TTC549 (cell line): ENCODE results near the gene DYSF.

Experiments used
- FAIRE-seq: peaks from 2 replicates; lab custom pipeline; 2012; peaks lifted over from hg19 to GRCh38; lab: Jason Lieb, UNC

Gene DYSF

GRCh38 chr2:71734620-71735019 lies 281.3 kb downstream of the DYSF start:
- peak; percentile 79 for FAIRE-seq

- no peak for FAIRE-seq
Observed at GRCh38 chr2:71735676-71736075, 282.3 kb downstream of the DYSF start.
